Measurements from ENCODE around the gene DCST1. TPM values are rescaled to one million over a fixed set of nuclear protein-coding genes. Genes with fewer than 3 reads are reported as not detected.

Gene DCST1
- total and polyA plus RNA-seq, 2 of the 8 experiments (the other 6 are each of a cell fraction or from before 2014, with no cell fraction given), result not detected

GRCh38 chr1:155061381-155062150 lies 27.9 kb downstream of the DCST1 start (continued):
- TF ChIP-seq CTCF (IDR thresholded peaks at IDR 0.05; ENCODE audit: control extremely low read depth in 1 of 3, insufficient read depth in 1 of 3, low read depth in 1 of 3, low read length in 3 of 3) (peak in 2 of 3 experiments; percentile 98 to 100; a peak in 3 of 4 replicates), TAF7 (optimal IDR thresholded peaks at IDR 0.05; ENCODE audit: borderline replicate concordance, low read depth, low read length) (no peak), SIN3A (conservative IDR thresholded peaks at IDR 0.05 in 1 of 2, IDR thresholded peaks at IDR 0.05 in 1 of 2; ENCODE audit: low read depth in 1 of 2, low read length in 2 of 2) (peak; percentile 65 to 85; a peak in 2 of 4 replicates), CTBP2 (IDR thresholded peaks at IDR 0.05; ENCODE audit: borderline replicate concordance, insufficient read depth, insufficient read length, low read length) (peak; percentile 7), MAX (IDR thresholded peaks at IDR 0.05) (0 out of 2 replicates have a peak, but pooled peaks have one; percentile 29), GTF2F1 (IDR thresholded peaks at IDR 0.05; ENCODE audit: borderline replicate concordance, low read depth, low read length) (no peak), NRF1 (IDR thresholded peaks at IDR 0.05; ENCODE audit: low read depth, low read length) (peak; percentile 42; the same call in 1 of the 2 replicates)
